ENCODE data around the gene CXCL17. TPM values are rescaled to one million over a fixed set of nuclear protein-coding genes. Genes with fewer than 3 reads are reported as not detected.
"Not testable (repeated sequence)": the region's sequence is repeated elsewhere in the genome, so short reads cannot be mapped to it uniquely, and the experiment has no call there.

CXCL17 gene, protein sequence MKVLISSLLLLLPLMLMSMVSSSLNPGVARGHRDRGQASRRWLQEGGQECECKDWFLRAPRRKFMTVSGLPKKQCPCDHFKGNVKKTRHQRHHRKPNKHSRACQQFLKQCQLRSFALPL
- not detected in 2 replicates for polyA plus RNA-seq (2014; cell fraction: cytosol; rRNA removed)
- polyA plus RNA-seq (2014; cell fraction: nucleus; rRNA removed), result not detected in 2 replicates

GRCh38 chr19:42442833-42443232 is at the start of gene CXCL17:
CXCL17 (minus strand) TSS chr19:42442946; CDS start chr19:42442832, 114 bp downstream.
- no peak for DNase-seq (ENCODE audit: low spot score)

- no peak for DNase-seq (ENCODE audit: low spot score)
Observed at GRCh38 chr19:42488783-42489521, 46.2 kb upstream of the CXCL17 start.

DNA sequence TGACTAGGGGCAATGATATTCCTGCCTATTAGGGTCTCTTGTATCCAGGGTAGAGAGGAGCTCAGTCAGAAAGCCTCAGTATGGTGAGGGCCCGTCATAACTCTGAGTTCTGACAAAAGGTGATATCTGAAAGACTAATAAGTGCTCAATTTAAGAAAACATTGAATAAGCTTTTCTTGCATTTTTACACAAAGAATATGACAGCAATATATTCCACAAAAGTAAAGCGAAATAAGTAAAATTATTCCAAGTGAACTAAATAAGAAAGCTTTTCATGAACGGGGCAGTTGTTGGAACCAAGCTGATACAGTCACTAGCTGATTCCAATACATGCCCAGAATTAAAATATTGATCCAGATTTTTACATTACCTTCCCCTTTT is 45.0 kb upstream of the CXCL17 start:
- no peak for DNase-seq (ENCODE audit: low spot score)

DNA sequence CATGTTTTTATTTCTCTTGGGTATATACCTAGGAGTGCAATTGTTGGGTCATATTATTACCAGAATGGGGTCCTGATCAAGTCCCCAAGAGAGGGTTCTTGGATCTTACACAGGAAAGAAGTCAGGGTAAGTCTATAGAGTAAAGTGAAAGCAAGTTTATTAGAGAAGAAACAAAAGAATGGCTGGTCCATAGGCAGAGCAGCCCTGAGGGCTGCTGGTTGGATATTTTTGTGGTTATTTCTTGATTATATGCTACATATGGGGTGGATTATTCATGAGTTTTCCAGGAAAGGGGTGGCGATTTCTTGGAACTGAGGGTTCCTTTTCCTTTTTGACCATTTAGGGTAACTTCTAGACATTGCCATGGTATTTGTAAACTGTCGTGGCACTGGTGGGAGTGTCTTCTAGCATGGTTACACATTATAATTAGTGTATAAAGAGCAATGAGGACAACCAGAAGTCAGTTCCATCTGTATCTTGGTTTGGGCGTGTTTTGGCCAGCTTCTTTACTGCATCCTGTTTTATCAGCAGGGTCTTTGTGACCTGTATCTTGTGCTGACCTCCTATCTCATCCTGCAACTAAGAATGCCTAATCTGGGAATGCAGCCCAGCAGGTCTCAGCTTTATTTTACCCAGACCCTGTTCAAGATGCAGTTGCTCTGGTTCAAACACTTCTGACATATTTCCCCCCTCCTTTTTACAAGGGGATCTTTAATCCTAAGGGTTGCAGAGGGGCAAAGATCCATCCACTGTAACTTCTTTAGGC is 44.5 kb upstream of the CXCL17 start:
- DNase-seq (ENCODE audit: low spot score), result no peak

- DNase-seq (ENCODE audit: low spot score), result not testable (repeated sequence)
Observed at GRCh38 chr19:42485036-42485435, 42.3 kb upstream of the CXCL17 start.

- DNase-seq (ENCODE audit: low spot score), result no peak
Observed at GRCh38 chr19:42480335-42481095, 37.8 kb upstream of the CXCL17 start.

DNA sequence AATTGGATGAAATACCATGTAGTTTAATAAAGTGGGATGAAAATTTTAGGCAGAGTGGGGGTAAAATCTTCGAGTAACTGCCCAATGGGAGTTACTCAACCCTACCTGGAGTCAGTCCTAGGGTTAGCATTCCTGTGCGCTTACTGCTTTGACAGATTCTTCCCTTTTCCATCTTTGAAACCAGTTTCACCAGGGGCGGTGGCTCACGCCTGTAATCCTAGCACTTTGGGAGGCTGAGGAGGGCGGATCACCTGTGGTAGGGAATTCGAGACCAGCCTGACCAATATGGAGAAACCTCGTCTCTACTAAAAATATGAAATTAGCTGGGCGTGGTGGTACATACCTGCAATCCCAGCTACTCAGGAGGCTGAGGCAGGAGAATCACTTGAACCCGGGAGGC is 37.0 kb upstream of the CXCL17 start:
- DNase-seq (ENCODE audit: low spot score), result no peak

- no peak for DNase-seq (ENCODE audit: low spot score)
Observed at GRCh38 chr19:42478765-42479311, 36.1 kb upstream of the CXCL17 start.

GRCh38 chr19:42477933-42478332 is 35.2 kb upstream of the CXCL17 start:
- DNase-seq (ENCODE audit: low spot score), result no peak

- DNase-seq (ENCODE audit: low spot score), result no peak
Observed at GRCh38 chr19:42477117-42477516, 34.4 kb upstream of the CXCL17 start.

DNA sequence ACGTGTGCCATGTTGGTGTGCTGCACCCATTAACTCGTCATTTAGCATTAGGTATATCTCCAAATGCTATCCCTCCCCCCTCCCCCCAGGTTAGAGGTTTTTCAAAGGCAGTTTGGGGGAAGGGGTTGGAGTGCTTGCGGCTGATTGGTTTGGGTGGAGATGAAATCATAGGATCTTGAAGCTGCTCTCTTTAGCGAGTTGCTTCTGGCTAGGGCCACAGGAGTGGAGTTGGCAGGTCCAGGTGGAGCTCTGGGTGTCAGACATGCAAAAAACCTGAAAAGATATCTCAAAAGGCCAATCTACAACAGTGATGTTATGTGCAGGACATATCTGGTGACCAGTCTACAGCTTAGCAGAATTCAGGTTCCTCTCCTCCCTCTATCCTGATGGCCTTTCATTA is 32.6 kb upstream of the CXCL17 start:
- DNase-seq (ENCODE audit: low spot score), result no peak

GRCh38 chr19:42474743-42475142 is 32.0 kb upstream of the CXCL17 start:
- no peak for DNase-seq (ENCODE audit: low spot score)

DNA sequence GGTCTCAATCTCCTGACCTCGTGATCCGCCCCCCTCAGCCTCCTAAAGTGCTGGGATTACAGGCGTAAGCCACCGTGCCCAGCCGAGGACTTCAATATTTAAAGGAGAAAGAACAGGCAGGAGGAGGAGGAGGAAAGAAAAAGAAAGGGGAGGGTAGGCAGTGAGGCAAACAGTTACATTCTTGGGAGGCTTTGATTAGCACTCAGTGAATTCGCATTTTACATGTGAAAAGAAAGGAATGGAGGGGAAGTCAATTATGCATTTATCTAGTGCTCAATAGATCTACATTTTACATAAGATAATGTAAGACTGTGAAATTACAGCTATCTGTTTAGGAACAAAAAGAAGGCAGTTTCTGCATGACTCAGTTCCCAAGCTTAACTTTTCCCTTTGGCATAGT is 30.9 kb upstream of the CXCL17 start:
- DNase-seq (ENCODE audit: low spot score), result no peak

DNA sequence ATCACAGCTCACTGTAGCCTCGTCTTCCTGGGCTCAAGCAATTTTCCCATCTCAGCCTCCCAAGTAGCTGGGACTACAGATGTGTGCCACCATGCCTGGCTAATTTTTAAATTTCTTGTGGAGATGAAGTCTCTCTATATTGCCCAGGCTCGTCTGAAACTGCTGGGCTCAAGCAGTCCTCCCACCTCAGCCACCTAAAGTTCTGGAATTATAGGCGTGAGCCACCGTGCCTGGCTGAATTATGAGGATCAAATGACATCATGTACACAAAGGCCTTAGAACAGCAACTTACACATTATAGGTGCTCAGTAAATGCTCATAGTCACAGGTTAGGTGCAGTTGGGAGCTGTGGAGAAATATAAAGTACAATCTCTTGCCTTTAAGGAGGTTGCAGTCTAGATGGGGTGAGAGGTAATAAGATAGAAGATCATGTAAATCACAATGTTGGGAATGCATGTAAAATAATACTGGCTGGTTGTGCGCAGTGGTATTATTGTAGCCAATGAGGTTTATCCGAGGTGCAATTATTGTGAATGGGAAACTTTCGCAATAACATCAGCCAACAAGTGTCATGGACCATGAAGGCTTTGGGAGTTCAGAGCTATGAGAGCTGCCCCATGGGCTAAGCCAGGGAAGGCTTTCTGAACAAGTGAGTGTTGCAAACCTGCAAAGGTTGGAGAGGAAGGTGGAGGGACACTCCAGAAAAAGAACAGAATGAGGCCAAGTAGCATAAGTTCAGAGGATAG is 29.8 kb upstream of the CXCL17 start:
- no peak for DNase-seq (ENCODE audit: low spot score)

DNA sequence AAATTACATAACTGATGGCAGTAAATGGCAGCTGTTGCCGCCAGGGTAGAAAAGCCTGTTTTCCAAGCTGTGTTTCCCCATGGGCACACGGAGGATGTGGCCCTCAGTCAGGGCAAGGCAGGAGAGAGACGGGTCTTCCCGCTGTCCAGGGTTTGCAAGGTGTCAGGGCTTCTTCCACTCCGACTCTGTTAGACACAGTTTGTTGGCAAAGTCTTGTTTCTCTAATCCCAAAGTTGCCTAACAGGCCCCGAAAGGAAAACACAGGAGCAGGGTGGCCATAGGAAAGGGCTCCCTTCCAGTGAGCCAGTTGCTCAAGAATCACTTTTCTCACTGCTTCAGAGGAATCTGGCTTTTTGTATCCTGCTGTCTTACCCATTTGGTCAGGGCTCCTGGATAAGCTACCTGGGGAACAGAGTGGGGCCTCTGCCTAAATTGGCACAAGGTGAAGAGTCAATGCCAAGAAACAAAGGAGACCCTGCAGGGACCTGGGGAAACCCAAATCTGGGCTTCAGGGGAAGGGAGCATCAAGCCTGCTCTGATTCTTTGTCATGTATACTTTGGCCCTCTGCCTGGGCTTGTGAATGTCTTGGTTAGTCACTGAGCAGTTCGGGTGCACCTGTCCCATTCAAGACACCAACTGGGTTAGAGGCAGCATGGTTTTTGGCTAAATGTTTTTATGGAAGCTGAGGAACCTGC is 29.0 kb upstream of the CXCL17 start:
- DNase-seq (ENCODE audit: low spot score), result no peak

DNA sequence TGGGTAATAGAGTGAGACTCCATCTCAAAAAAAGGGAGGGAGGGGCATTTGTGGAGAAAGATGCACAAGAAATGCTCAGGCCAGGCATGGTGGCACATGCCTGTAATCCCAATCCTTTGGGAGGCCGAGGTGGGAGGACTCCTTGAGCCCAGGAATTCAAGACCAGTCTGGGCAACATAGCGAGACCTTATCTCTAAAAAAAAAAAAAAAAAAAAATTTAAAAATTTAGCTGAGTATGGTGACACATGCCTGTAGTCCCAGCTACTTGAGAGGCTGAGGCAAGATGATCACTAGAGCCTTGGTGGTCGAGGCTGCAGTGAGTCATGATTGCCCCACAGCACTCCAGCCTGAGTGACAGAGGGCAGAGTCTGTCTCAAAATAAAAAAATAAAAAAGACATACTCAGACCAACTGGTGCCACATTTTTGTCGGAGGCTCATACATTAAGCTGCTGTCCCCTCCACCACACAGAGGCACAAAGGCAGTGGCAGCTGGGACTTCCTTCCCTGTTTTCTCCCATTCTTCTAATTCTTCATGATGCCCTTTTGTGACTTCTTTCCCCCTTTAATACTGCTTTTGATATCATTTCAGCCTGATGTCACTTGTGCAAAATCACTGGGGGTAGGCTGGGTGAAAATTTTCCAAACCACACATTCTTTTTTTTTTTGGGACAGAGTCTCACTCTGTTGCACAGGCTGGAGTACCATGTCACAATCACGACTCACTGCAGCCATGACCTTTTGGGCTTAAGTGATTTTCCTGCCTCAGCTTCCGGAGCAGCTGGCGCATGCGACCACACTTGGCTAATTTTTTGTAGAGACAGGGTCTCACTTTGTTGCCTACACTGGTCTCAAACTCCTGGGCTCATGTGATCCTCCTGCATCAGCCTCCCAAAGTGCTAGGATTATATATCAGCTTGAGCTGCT is 26.8 kb upstream of the CXCL17 start:
- no peak for DNase-seq (ENCODE audit: low spot score)

DNA sequence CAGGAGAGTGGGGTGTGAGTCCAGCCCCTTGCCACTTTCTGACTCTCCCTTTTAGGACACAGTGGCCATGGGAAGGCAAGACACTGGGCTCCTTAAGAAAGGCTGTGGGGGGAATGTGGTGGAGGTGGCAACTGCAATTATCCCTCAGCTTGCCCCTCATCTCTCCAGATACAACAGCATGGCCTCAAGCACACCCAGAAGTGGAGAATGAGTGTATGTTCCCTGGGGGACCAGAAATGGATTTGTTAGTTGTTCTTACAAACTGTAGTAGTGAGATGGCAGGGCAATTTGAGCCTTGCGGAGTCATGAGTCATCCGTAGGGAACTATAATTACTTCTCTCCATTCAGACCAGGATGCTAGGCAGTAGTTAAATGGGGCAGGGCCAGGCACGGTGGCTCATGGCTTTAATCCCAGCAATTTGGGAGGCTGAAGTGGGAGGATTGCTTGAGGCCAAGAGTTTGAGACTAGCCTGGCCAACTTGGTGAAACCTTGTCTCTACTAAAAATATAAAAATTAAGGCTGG is 25.6 kb upstream of the CXCL17 start:
- DNase-seq (ENCODE audit: low spot score), result no peak

DNA sequence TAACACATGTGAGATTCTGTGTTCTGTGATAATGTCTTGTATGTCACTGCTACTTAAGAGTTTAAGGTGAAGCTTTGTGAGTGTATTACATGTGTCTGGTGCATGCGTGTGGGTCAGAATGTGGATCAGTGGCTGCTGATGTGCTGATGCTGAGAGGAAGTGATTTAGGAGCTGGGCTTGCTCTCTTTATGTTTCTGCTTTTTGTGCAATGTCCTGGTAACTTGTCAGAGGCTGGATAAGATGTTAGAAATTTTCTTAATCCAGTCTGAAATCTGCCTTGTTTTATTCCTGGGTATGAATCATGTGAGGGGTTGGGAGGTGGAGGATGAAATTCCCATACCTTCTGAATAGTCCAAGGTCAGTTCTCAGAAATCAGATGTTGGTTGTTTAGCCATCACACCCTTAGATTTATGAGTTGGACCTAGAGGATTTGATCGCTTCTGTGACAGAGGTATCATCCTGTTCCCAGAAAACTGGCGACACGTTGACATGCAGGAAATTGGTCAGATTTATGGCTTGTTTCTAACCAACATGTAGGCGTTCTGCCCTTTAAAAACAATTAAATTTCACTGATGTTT is 24.5 kb upstream of the CXCL17 start:
- DNase-seq (ENCODE audit: low spot score), result no peak
